Measurements from ENCODE around the gene G3BP2.

DNA sequence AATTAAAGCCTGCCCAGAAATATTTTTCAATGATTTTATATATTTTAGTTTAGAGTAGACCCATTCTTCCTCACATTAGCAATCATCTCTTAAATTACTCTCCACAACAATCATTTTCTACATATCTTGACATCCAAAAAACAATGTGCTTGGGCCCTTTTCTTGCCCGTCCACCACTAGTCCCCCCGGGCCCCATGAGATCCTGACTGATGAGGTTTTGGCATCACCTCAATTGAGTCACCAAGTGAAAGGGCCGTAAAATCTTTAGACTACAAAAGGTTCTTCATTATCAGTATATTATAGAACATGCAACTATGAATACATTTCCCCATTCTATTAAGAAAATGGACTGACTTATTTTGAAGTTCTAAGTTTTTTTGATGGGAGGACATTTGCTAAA, 38.9 kb downstream of the G3BP2 start:
- TF ChIP-seq EZH2 (IDR thresholded peaks at IDR 0.05; ENCODE audit: insufficient read depth, poor library complexity, severe bottlenecking) = no peak
- TF ChIP-seq EZH2phosphoT487 (IDR thresholded peaks at IDR 0.05; ENCODE audit: insufficient read depth, low read depth) = no peak

All from GM23248 (cell line).